ENCODE results near the gene FLYWCH2. TPM values are rescaled to one million over a fixed set of nuclear protein-coding genes. Genes with fewer than 3 reads are reported as not detected.

FLYWCH2 gene
- total and polyA plus RNA-seq, 2 of the 13 experiments (the other 11 are each of a cell fraction or from before 2014, with no cell fraction given) = 16.9 to 19.8 TPM

DNA sequence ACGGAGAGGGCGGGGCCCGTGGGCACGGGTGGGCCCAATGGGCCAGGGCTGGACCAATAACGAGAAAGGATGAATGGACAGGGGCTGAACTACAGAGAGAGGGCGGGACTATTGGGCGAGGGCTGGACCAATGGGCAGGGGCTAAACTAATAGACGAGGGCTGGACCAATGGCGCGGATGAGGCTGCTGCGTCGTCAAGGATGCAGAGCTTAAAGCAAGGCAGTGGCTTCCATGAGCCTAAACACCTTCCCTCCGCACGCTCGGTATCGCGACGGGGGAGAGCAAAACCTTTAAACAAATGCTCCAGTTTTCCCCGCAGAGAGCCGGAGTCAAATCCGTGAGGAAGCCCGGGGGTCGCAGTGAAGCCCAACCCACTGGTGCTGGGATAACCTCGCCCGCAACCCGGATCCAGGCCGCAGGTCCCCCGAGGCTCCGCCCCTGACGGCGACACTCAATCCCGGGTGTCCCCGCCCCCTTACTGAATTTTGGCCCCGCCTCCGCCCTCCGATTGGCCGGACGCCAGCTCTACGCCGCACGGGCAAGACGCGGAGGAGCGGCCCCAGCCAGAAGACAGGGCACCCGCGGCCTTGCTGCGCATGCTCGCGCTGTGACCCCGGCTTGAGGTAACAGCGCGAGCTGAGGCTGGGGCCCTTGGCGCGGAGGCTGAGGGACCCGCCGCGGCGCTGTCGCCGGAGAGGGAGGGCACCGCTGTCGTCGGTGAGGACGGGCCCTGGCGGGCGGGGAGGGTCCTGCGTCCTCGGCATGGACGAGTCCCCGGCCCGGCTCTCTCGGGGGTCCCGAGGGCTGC is at the start of gene FLYWCH2 (continued):
- TF ChIP-seq IKZF4 (CRISPR knock-in tag; IDR thresholded peaks at IDR 0.05; ENCODE audit: borderline replicate concordance, low read depth, not compliant biosample characterization) = peak; percentile 43
- TF ChIP-seq, protein P1, sequence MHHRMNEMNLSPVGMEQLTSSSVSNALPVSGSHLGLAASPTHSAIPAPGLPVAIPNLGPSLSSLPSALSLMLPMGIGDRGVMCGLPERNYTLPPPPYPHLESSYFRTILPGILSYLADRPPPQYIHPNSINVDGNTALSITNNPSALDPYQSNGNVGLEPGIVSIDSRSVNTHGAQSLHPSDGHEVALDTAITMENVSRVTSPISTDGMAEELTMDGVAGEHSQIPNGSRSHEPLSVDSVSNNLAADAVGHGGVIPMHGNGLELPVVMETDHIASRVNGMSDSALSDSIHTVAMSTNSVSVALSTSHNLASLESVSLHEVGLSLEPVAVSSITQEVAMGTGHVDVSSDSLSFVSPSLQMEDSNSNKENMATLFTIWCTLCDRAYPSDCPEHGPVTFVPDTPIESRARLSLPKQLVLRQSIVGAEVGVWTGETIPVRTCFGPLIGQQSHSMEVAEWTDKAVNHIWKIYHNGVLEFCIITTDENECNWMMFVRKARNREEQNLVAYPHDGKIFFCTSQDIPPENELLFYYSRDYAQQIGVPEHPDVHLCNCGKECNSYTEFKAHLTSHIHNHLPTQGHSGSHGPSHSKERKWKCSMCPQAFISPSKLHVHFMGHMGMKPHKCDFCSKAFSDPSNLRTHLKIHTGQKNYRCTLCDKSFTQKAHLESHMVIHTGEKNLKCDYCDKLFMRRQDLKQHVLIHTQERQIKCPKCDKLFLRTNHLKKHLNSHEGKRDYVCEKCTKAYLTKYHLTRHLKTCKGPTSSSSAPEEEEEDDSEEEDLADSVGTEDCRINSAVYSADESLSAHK (CRISPR knock-in tag; IDR thresholded peaks at IDR 0.05; ENCODE audit: borderline replicate concordance) = no peak
- TF ChIP-seq, protein P2, sequence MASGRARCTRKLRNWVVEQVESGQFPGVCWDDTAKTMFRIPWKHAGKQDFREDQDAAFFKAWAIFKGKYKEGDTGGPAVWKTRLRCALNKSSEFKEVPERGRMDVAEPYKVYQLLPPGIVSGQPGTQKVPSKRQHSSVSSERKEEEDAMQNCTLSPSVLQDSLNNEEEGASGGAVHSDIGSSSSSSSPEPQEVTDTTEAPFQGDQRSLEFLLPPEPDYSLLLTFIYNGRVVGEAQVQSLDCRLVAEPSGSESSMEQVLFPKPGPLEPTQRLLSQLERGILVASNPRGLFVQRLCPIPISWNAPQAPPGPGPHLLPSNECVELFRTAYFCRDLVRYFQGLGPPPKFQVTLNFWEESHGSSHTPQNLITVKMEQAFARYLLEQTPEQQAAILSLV (CRISPR knock-in tag; IDR thresholded peaks at IDR 0.05; ENCODE audit: borderline replicate concordance) = peak; percentile 94; the same call in 1 of the 2 replicates
- TF ChIP-seq ZNF225 (CRISPR knock-in tag; IDR thresholded peaks at IDR 0.05) = 0 out of 2 replicates have a peak, but pooled peaks have one; percentile 55
- no peak for TF ChIP-seq SOX13 (IDR thresholded peaks at IDR 0.05)
- TF ChIP-seq SOX13 (CRISPR knock-in tag; conservative IDR thresholded peaks at IDR 0.05 in 1 of 2, IDR thresholded peaks at IDR 0.05 in 1 of 2) = peak in 1 of 2 experiments; percentile 35; a peak in 1 of 4 replicates
- TF ChIP-seq ZBTB7B (CRISPR knock-in tag; IDR thresholded peaks at IDR 0.05) = peak; percentile 67
- TF ChIP-seq SMC3 (IDR thresholded peaks at IDR 0.05; ENCODE audit: low read length) = no peak
- peak; percentile 58; the same call in 1 of the 2 replicates for TF ChIP-seq ZNF776 (CRISPR knock-in tag; IDR thresholded peaks at IDR 0.05)
- TF ChIP-seq POLR2AphosphoS5 (IDR thresholded peaks at IDR 0.05; ENCODE audit: low read depth, low read length) = peak; percentile 49
- no peak for TF ChIP-seq IRX3 (CRISPR knock-in tag; IDR thresholded peaks at IDR 0.05; ENCODE audit: borderline replicate concordance, low read depth)
- TF ChIP-seq, protein P3, sequence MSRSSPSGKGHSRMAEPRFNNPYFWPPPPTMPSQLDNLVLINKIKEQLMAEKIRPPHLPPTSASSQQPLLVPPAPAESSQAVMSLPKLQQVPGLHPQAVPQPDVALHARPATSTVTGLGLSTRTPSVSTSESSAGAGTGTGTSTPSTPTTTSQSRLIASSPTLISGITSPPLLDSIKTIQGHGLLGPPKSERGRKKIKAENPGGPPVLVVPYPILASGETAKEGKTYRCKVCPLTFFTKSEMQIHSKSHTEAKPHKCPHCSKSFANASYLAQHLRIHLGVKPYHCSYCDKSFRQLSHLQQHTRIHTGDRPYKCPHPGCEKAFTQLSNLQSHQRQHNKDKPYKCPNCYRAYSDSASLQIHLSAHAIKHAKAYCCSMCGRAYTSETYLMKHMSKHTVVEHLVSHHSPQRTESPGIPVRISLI (CRISPR knock-in tag; IDR thresholded peaks at IDR 0.05; ENCODE audit: borderline replicate concordance) = peak; percentile 64; the same call in 1 of the 2 replicates
- no peak for TF ChIP-seq ZNF124 (CRISPR knock-in tag; IDR thresholded peaks at IDR 0.05)
- peak; percentile 53 for TF ChIP-seq ZNF607 (CRISPR knock-in tag; IDR thresholded peaks at IDR 0.05; ENCODE audit: borderline replicate concordance)
- TF ChIP-seq ZNF101 (CRISPR knock-in tag; IDR thresholded peaks at IDR 0.05; ENCODE audit: borderline replicate concordance, low read depth) = no peak
- peak; percentile 57; the same call in 1 of the 2 replicates for TF ChIP-seq WIZ (CRISPR knock-in tag; IDR thresholded peaks at IDR 0.05)
- TF ChIP-seq ZSCAN31 (CRISPR knock-in tag; IDR thresholded peaks at IDR 0.05; ENCODE audit: low read depth) = 0 out of 2 replicates have a peak, but pooled peaks have one; percentile 68
- no peak for TF ChIP-seq TCF12 (IDR thresholded peaks at IDR 0.05)
- no peak for TF ChIP-seq TCF12 (CRISPR knock-in tag; IDR thresholded peaks at IDR 0.05)
- TF ChIP-seq KDM6A (CRISPR knock-in tag; IDR thresholded peaks at IDR 0.05; ENCODE audit: low read depth) = no peak
- TF ChIP-seq POLR2A (IDR thresholded peaks at IDR 0.05; ENCODE audit: insufficient read depth in 1 of 2, low read depth in 2 of 2, low read length in 2 of 2) = peak; percentile 73 to 83
- TF ChIP-seq PAF1 (CRISPR knock-in tag; IDR thresholded peaks at IDR 0.05) = no peak
- TF ChIP-seq, protein P4, sequence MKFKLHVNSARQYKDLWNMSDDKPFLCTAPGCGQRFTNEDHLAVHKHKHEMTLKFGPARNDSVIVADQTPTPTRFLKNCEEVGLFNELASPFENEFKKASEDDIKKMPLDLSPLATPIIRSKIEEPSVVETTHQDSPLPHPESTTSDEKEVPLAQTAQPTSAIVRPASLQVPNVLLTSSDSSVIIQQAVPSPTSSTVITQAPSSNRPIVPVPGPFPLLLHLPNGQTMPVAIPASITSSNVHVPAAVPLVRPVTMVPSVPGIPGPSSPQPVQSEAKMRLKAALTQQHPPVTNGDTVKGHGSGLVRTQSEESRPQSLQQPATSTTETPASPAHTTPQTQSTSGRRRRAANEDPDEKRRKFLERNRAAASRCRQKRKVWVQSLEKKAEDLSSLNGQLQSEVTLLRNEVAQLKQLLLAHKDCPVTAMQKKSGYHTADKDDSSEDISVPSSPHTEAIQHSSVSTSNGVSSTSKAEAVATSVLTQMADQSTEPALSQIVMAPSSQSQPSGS (CRISPR knock-in tag; IDR thresholded peaks at IDR 0.05) = 0 out of 2 replicates have a peak, but pooled peaks have one; percentile 3

Data from HepG2 (cell line).